DMS153 treated with DMSO at 0.1 percent for 48 hours (cell line): ENCODE data around the gene RAMP3.

Source experiments
- DNase-seq: peaks from one replicate; lab custom pipeline; 2025; ENCODE audit not compliant: unreplicated experiment; lab: John Stamatoyannopoulos, UW

RAMP3 gene

DNA sequence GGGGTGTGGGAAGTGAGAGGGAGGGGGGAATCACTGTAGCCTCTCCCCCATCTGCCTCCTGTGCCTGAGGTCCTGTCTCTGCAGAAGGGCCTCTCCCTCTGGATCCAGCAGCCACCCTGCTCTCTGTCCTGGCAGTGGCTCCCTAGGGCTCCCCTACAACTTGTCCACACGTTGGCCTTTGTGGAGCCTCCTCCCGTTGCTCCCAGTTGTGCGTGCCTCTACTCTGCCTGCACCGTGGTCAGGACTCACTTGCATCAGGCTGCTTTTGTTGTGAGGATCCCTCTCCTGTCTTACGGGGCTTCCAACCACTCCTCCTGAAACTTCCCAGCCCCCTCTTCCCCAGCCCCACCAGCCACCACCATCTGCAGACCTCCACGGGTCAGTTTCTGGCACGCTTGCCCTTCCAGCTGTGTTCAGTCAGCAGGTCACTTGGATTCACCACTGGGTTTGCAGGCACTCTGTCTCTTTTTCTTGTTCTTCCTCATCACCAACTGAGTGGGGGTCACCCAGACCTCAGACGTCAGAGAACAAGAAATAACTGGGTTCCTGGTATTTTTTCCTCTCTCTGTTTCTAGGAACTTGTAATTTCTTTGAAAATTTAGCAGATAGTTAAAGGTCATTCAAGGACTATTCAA lies 62.3 kb downstream of the RAMP3 start:
- no peak for DNase-seq

- no peak for DNase-seq
These were observed 63.4 kb downstream of the RAMP3 start for GRCh38 chr7:45220846-45221618.

- DNase-seq, result no peak
These were observed 64.5 kb downstream of the RAMP3 start for GRCh38 chr7:45221896-45222604.

- no peak for DNase-seq
These were observed 65.5 kb downstream of the RAMP3 start for GRCh38 chr7:45223078-45223477.

GRCh38 chr7:45223728-45224630 lies 66.4 kb downstream of the RAMP3 start:
- DNase-seq, result no peak

DNA sequence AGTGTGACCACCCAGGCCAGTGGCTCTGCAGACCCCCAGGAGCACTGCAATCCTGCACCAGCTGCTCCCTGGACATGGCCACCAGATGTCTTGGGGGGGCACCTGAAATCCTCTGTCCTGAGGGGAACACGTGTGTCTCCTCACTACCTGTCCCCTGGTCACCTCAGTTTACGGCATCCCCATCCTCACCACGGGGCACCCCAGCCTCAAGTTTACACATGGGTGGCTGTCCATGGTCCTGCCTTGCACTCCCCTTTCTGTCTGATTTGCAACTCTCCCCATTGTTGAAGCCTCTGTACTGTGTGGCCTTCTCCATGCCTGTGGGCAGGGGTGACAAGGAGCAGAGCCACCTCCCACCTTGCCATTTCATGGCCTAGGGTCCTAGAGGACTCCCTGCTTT lies 67.2 kb downstream of the RAMP3 start:
- DNase-seq, result no peak

GRCh38 chr7:45225311-45225947 lies 67.8 kb downstream of the RAMP3 start:
- no peak for DNase-seq

DNA sequence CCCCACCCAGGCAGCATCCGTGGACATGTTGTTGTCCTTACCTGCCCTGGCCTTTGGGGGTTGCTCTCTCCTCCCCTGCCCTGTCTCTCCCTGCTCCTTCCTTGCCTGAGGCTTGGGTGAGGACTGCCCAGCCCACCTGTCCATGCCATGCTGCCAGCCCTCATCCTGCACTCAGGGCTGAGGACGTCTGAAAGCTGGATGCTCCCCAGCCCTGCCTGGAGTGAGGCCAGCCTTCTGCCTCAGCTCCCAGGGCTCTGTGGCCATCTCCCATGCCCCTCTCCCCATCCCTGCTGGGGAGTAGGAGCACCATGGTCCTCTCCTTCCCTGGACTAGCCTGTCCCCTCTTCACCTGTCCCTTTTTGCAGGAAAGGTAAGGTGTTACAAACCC lies 68.4 kb downstream of the RAMP3 start:
- no peak for DNase-seq

DNA sequence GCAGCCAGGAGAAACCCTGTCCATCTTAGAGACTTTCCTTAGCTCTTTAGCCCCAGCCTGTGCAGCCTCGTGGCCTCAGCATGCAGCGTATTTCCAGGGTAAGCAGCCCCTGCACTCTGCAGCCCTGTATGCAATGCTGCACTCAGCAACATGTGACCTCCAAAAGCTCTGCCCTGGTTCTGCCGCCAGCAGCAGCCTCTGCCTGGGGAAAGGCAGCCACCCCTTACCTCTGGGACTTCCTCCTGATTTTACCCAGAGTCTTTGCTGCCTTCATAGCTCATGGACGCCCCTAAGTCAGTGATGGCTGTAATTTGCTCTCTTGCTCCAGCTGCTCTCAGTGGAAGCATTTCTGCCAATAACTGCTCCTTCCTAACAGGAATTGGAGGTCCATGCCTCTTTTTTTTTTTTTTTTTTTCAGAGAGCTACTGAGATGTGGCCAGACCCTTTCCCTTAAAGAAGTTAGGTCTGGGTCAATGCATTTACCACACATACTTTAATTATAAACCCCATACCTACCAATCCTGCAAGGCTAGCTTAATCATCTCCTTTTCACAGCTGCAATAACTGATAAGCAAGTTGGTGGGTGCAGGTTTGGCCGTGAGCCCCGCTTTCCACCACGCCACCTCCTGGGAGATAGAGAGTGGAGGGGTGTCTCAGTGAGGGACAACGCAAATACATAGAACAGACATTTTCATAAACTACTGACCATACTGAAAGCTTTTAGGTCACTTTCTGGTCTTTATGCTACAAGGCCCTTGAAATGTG lies 71.7 kb downstream of the RAMP3 start:
- no peak for DNase-seq

DNA sequence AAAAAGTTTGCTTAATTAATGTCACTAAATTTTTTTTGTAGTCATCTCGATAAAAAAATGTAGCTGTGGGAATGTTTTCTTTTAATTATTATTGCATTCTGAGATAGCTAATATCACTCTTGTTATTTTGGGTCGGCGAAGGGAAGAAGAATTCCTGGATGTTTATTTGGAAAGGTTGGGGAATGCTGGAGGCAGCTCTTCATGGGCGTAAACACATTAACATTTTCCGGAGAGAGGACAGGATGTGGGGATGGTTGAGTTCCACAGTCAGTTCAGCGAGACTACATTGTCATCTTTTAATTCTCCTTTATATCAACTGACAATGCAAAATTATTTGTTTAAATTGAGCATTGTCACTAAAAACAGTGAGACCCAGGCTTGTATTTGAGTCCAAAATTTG lies 72.5 kb downstream of the RAMP3 start:
- no peak for DNase-seq

DNA sequence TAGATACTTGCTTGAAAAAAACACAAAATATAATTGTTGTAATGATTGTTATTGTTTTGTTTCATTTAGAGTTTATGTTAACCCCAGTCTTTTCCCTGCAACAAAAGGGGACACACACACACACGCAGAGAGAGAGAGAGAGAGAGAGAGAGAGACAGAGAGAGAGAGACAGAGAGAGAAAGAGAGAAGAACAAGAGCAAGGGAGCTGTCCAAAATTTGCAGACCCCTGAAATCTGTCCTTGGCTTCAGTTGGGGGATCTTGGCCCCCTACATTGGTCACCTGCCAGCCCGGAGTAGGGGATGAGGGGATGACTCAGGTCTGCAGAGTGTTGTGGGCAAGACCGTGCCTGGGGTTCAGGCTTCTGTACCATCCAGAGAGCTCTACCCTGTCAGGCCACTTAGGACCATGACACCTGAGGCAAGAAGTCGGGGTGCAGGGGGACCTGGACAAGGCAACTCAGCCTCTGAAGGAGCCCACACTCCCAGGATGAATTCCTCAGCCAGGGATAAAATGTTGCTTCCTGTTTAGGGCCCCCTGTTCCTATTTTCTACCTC lies 73.1 kb downstream of the RAMP3 start:
- DNase-seq, result no peak

DNA sequence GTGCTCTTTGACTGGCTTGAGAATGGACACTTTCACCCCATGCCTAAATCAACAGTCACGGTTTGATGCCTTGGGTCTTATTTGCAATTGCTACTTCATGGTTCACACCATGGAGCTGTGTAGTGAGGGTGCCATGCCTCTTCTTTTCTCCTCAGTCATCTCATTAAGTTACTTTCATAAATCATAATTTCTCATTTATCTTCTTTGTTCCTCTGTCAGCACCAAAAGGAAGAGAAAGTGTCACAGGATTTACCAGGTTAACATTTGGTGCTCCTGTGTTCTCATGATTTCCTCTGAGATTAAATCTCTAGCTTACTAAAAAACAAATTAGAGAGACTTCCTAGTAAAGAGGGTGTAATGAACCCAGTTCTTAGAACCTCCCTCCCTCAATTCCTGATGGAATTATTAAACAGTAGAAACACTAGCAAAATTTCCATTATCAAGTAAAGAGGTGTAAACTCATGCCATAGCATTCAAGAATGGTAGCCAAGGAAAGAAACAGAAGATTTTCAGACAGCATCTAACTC lies 75.7 kb downstream of the RAMP3 start:
- no peak for DNase-seq
